IPS DF 6.9 (cell line): Measurements from ENCODE around the gene TIMMDC1.

Experiments
- DNase-seq: peaks from one replicate; pipeline ENCODE4 v3.0.0-alpha.2; 2013; ENCODE audit warnings: low read depth, low spot score
- H3K27ac ChIP-seq: one replicate; pipeline ENCODE4 v1.5.1; 2013; ENCODE audit warnings: low read length, control low read depth
- H3K27me3 ChIP-seq: 2 replicates; pipeline ENCODE4 v1.6.1; 2013; ENCODE audit warnings: mild to moderate bottlenecking, low read length; ENCODE audit not compliant: control insufficient read depth, insufficient read depth
- H3K36me3 ChIP-seq: 2 replicates; pipeline ENCODE4 v1.6.1; 2013; ENCODE audit warnings: low read length; ENCODE audit not compliant: control insufficient read depth, insufficient read depth
- H3K4me1 ChIP-seq: 2 replicates; pipeline ENCODE4 v1.6.1; 2013; ENCODE audit warnings: low read length; ENCODE audit not compliant: control insufficient read depth, insufficient read depth
- H3K4me3 ChIP-seq: 2 replicates; pipeline ENCODE4 v1.5.1; 2013; ENCODE audit warnings: mild to moderate bottlenecking, low read length
- H3K9me3 ChIP-seq: 2 replicates; pipeline ENCODE4 v1.6.1; 2013; ENCODE audit warnings: low read length, inconsistent platforms; ENCODE audit not compliant: control insufficient read depth, insufficient read depth
- WGBS: extraction: QIAGEN DNeasy Blood & Tissue Kit; methylation state at CpG from one replicate; pipeline ENCODE4 v1.1.7; 2013; ENCODE audit warnings: mixed read lengths, missing lambda C conversion rate; ENCODE audit not compliant: insufficient read length, insufficient coverage; 5-methylcytosine and 5-hydroxymethylcytosine counted together

TIMMDC1 gene

GRCh38 chr3:119569156-119569555 is 70.8 kb downstream of the TIMMDC1 start:
- Histone ChIP-seq H3K27me3 (no peaks in the 10 kb centered on the region), H3K36me3 (no peaks in the 10 kb centered on the region), H3K9me3 (no peaks in the 10 kb centered on the region), H3K4me1 (no peaks in the 10 kb centered on the region), H3K4me3 (no peak overlapping the region), H3K27ac (no peak overlapping the region)
- no peak for DNase-seq
- WGBS, result no CpG with 5 or more reads among the region's 4 CpGs

GRCh38 chr3:119570229-119570628 is 71.9 kb downstream of the TIMMDC1 start:
- H3K4me3 ChIP-seq, result no peak overlapping the region
- no peaks in the 10 kb centered on the region for H3K9me3 ChIP-seq
- H3K36me3 ChIP-seq, result no peaks in the 10 kb centered on the region
- H3K27me3 ChIP-seq, result no peaks in the 10 kb centered on the region
- H3K4me1 ChIP-seq, result no peaks in the 10 kb centered on the region
- no peak overlapping the region for H3K27ac ChIP-seq
- WGBS, result no CpG with 5 or more reads among the region's 5 CpGs
- no peak for DNase-seq

- H3K4me3 ChIP-seq, result no peak overlapping the region
- WGBS, result no CpG with 5 or more reads among the region's 1 CpG
Measured at GRCh38 chr3:119571230-119571629, 72.9 kb downstream of the TIMMDC1 start.

GRCh38 chr3:119571688-119572087 is 73.3 kb downstream of the TIMMDC1 start:
- Histone ChIP-seq H3K27me3 (no peaks in the 10 kb centered on the region), H3K36me3 (no peaks in the 10 kb centered on the region), H3K4me1 (no peaks in the 10 kb centered on the region), H3K27ac (no peak overlapping the region), H3K9me3 (no peaks in the 10 kb centered on the region), H3K4me3 (no peak overlapping the region)
- WGBS, result no CpG with 5 or more reads among the region's 5 CpGs
- DNase-seq, result no peak

More at GRCh38 chr3:119571230-119571629, 72.9 kb downstream of the TIMMDC1 start:
- H3K27me3 ChIP-seq, result no peaks in the 10 kb centered on the region
- H3K36me3 ChIP-seq, result no peaks in the 10 kb centered on the region
- no peak for DNase-seq
- H3K27ac ChIP-seq, result no peak overlapping the region
- no peaks in the 10 kb centered on the region for H3K4me1 ChIP-seq
- no peaks in the 10 kb centered on the region for H3K9me3 ChIP-seq
